HG03558 (cell line): ENCODE measurements around the gene MFSD6.

ENCODE experiments used
- ATAC-seq: cut with Tn5 transposase; IDR thresholded peaks from one replicate; pipeline ENCODE4 v1.9.1; 2021; ENCODE audit warnings: moderate number of reproducible peaks; ENCODE audit not compliant: unreplicated experiment; ENCODE audit errors: extremely low read depth

The MFSD6 gene

GRCh38 chr2:190432567-190433231 is 24.5 kb downstream of the MFSD6 start:
- ATAC-seq: no peak

- ATAC-seq: no peak
These were observed 27.0 kb downstream of the MFSD6 start for GRCh38 chr2:190435031-190435670.

- no peak for ATAC-seq
These were observed 28.4 kb downstream of the MFSD6 start for GRCh38 chr2:190436557-190436956.

- ATAC-seq: no peak
These were observed 32.0 kb downstream of the MFSD6 start for GRCh38 chr2:190440113-190440512.

GRCh38 chr2:190441564-190441963 is 33.4 kb downstream of the MFSD6 start:
- no peak for ATAC-seq

- no peak for ATAC-seq
These were observed 34.9 kb downstream of the MFSD6 start for GRCh38 chr2:190443055-190443454.

- no peak for ATAC-seq
These were observed 35.8 kb downstream of the MFSD6 start for GRCh38 chr2:190443778-190444481.

GRCh38 chr2:190444976-190445375 is 36.8 kb downstream of the MFSD6 start:
- ATAC-seq: no peak

GRCh38 chr2:190446193-190446592 is 38.0 kb downstream of the MFSD6 start:
- no peak for ATAC-seq

- ATAC-seq: no peak
These were observed 38.8 kb downstream of the MFSD6 start for GRCh38 chr2:190446750-190447516.

GRCh38 chr2:190447766-190448165 is 39.6 kb downstream of the MFSD6 start:
- no peak for ATAC-seq

GRCh38 chr2:190449925-190450324 is 41.8 kb downstream of the MFSD6 start:
- ATAC-seq: no peak

- ATAC-seq: no peak
These were observed 42.2 kb downstream of the MFSD6 start for GRCh38 chr2:190450363-190450762.

- ATAC-seq: no peak
These were observed 43.5 kb downstream of the MFSD6 start for GRCh38 chr2:190451561-190452176.

- no peak for ATAC-seq
These were observed 44.3 kb downstream of the MFSD6 start for GRCh38 chr2:190452433-190452832.

- ATAC-seq: no peak
These were observed 46.6 kb downstream of the MFSD6 start for GRCh38 chr2:190454795-190455194.

GRCh38 chr2:190455358-190456095 is 47.4 kb downstream of the MFSD6 start:
- ATAC-seq: no peak

- no peak for ATAC-seq
These were observed 48.7 kb downstream of the MFSD6 start for GRCh38 chr2:190456833-190457232.

GRCh38 chr2:190457256-190457655 is 49.1 kb downstream of the MFSD6 start:
- no peak for ATAC-seq
